GM12891 (cell line): ENCODE data around the gene PPP1R13L.
A peak's percentile ranks its signal among the peaks of the same experiment; 100 is the strongest.

Source experiments
- DNase-seq: peaks from one replicate; pipeline ENCODE4 v3.0.0; 2011; ENCODE audit warnings: low spot score; ENCODE audit not compliant: insufficient read length
- FAIRE-seq: peaks from 2 replicates; lab custom pipeline; 2011; peaks lifted over from hg19 to GRCh38; lab: Jason Lieb, UNC
- PAX5 ChIP-seq: IDR thresholded peaks from 2 replicates; pipeline ENCODE4 v1.6.1; 2011; ENCODE audit warnings: low read length, moderate library complexity, mild to moderate bottlenecking; ENCODE audit not compliant: insufficient read depth, severe bottlenecking
- POLR2A ChIP-seq: IDR thresholded peaks from 2 replicates; pipeline ENCODE4 v1.6.1; 2011; ENCODE audit warnings: low read depth, low read length, control low read depth
- POLR2AphosphoS5 ChIP-seq: IDR thresholded peaks from 2 replicates; pipeline ENCODE4 v1.6.1; 2011; ENCODE audit warnings: low read depth, low read length, control low read depth
- POU2F2 ChIP-seq: IDR thresholded peaks from 2 replicates; pipeline ENCODE4 v1.6.1; 2011; ENCODE audit warnings: low read depth, mild to moderate bottlenecking, control low read depth, low read length, moderate library complexity
- SPI1 ChIP-seq: IDR thresholded peaks from 2 replicates; pipeline ENCODE4 v1.6.1; 2011; ENCODE audit warnings: low read depth, low read length, control low read depth
- TAF1 ChIP-seq: IDR thresholded peaks from 2 replicates; pipeline ENCODE4 v1.6.1; 2011; ENCODE audit warnings: low read depth, low read length, control low read depth

The PPP1R13L gene

DNA sequence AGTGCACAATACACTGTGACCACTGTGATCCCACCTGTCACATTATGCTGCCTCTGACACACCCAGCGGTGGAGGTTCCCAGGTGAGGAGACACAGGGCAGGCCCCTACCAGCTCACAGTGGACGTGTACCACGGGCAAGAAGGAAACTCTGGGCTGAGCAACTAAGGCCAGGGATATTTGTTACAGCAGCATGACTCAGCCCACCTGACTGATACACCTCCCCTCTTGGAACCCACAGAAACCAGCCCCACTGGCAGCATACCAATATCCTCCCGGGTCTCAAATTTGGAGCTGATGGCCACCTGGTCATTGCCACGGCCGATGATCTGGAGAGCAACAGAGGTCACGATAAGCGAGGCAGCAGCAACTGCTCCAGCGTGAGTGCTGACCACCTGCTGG lies 49.5 kb downstream of the PPP1R13L start:
- no peak for FAIRE-seq
- TF ChIP-seq POLR2AphosphoS5 (no peak), SPI1 (no peak), TAF1 (no peak), POLR2A (no peak), PAX5 (no peak), POU2F2 (no peak)

DNA sequence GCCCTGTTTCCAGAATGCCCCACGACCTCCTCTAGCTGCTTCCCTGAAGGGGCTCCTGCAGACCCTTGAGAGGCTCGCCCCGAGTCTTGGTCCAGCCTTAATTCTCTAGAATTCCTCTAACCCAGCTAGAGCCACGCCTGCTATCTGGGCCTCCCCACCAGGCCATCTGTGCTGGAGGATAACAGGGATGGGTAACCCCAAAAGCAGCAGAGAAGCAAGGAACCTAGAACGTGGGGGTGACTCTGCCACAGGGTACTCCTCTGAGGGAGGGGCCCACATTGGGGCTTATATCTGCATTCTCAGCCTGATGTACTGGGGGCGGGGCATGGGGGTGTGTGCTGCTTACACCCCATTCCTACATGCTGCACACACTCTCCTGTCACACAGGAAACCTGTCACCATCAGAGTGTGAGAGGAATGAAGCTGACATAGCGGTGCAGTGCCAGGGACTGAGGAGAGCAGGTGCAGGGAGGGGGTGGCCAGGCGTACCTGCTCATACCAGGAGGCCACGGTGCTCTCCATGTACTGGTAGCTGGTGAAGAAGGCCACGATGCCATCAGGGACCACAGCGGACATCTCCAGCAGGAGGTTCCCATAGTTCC lies 50.5 kb downstream of the PPP1R13L start:
- no peak for TF ChIP-seq TAF1
- no peak for TF ChIP-seq PAX5
- no peak for FAIRE-seq
- no peak for DNase-seq

More for the DNA sequence above, 49.5 kb downstream of the PPP1R13L start:
- no peak for DNase-seq

DNA sequence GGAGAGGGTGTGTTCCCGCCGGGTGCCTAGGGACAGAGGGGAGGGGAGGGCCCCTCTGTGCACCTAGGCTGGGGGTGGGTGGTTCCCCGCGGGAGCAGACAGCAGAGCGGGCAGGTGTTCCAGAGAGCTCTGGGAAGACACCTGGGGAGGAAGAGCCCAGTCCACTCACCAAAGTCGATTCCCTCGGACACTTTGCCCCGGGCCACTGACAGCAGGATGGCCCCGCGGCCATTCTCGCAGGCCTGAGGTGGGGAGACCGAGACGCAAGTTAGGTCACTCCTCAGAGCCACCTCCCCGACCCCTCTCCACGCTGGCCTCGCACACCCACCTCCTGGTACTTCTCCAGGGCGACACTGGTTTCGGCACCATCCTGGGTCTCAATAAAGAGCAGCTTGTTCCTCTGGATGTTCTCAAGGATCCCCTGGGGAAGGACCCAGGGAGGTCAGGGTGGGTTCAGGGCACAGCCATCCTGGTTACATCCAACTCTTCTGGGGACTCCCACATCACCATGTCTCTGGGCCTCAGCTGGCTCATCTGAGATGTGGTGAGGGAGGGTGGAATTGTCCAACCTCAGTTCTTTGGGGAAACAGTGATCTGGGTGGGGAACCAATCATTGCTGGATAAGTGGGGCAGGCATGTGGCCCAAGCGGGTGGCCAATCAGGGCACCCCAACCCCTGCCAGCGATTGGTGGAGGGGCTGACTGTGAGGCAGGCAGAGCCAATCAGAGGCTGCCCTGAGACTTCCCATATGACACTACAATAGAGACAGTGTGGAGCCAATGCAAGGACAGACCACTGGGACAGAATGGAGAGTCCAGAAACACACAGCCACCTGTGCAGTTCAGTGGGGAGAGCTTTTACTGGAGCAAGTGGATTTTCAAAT lies 51.7 kb downstream of the PPP1R13L start:
- DNase-seq (peak; percentile 35), FAIRE-seq (no peak)
- no peak for TF ChIP-seq TAF1
- no peak for TF ChIP-seq POLR2AphosphoS5
- TF ChIP-seq POU2F2: no peak
- no peak for TF ChIP-seq SPI1
- no peak for TF ChIP-seq POLR2A
- TF ChIP-seq PAX5: no peak

DNA sequence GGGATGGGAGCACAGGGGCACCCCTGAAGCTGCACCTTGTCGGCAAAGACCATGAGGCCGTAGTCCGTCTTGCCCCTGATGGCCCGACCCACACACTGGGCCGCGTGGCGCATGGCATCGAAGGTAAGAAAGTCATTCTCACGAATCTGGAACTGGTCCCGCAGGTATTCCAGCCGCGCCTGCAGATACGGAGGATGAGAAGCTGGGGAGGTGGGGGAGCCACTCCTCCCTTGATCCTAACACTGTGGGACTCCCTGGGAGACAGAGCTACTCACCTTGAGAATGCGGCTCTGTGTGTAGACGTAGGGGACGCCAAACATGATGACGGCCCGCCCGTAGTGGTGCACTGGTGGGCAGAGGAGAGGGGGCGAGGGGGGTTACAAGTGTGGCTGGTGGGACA lies 52.4 kb downstream of the PPP1R13L start:
- DNase-seq (peak; percentile 22), FAIRE-seq (no peak)
- TF ChIP-seq POLR2AphosphoS5: no peak
- TF ChIP-seq POLR2A: no peak
- TF ChIP-seq SPI1: no peak
- TF ChIP-seq PAX5: no peak
- no peak for TF ChIP-seq POU2F2
- TF ChIP-seq TAF1: no peak

DNA sequence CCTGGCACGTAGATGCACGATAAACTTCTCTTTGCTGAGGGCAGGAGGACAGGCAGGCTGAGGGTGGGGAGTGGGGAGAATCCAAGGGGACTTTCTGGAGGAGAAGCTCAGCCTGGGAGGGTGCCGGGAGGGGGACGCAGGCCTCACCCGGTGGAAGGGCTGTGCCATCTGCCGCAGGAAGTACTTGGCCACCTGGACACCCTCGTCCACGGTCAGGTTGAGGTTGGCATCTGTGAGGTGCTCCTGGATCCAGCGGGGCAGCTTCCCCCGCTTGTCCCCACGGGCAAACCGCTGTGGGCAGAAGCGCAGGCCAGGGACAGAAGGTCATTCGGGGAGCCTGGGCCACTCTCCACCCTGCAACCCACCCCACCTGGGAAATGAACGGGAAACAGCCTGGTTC lies 52.8 kb downstream of the PPP1R13L start:
- no peak for FAIRE-seq
- TF ChIP-seq POLR2A (no peak), SPI1 (no peak), POU2F2 (no peak)
- DNase-seq: no peak

DNA sequence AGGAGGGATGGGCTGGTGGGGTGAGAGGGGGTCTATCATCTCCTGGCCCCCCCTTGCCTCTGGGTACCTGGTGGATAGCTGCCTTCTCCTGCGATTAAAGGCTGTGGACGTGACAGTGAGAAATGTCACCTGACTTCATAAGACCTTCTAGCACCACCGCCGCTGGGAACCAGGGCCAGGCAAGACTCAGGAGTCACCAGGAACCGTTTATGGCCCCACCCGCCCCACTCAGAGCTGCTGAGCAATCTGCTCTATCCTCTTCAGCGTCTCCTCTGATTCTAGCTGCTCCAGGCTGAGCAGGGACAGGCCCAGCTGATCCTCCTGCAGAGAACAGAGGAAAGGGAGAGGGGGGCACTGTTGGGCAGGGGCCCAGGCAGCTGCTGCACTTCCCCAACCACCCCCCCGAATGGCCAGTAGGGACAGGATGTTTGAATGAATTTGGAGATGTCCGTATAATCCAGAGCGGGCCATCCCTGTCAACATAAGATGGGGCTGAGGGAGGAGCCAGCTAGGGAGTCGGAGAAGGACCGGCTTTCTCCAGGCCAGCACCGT lies 53.4 kb downstream of the PPP1R13L start:
- FAIRE-seq (no peak), DNase-seq (no peak)
- TF ChIP-seq PAX5: no peak
- no peak for TF ChIP-seq POLR2A
- TF ChIP-seq TAF1: no peak
- TF ChIP-seq POLR2AphosphoS5: no peak
- TF ChIP-seq POU2F2: no peak

DNA sequence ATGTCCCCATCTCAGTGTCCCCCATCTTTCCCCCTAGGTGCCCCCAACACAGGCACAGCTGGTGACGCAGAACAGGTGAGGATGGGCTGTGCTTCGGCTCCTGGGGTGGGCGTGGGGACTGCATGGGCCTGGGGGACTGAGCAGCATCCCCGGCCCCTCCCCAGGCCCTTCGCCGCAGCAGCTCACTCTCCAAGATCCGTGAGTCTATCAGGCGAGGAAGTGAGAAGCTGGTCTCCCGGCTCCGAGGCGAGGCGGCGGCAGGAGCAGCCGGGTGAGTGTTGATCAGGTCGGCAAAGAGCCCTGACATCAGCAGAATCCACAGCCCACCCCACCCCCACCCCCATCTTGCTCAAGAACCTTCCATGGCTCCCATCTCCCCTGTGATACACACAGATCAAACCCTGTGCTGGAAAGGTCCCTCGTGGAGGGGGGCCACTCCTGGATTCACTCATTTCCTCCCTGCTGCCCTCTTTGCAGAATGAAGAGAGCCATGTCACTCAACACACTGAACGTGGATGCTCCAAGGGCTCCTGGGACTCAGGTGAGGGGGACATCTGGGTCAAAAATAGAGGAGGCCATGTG lies 54.3 kb downstream of the PPP1R13L start:
- DNase-seq (no peak), FAIRE-seq (no peak)
- TF ChIP-seq PAX5 (no peak), POLR2AphosphoS5 (no peak), TAF1 (no peak), SPI1 (no peak), POLR2A (no peak), POU2F2 (no peak)

DNA sequence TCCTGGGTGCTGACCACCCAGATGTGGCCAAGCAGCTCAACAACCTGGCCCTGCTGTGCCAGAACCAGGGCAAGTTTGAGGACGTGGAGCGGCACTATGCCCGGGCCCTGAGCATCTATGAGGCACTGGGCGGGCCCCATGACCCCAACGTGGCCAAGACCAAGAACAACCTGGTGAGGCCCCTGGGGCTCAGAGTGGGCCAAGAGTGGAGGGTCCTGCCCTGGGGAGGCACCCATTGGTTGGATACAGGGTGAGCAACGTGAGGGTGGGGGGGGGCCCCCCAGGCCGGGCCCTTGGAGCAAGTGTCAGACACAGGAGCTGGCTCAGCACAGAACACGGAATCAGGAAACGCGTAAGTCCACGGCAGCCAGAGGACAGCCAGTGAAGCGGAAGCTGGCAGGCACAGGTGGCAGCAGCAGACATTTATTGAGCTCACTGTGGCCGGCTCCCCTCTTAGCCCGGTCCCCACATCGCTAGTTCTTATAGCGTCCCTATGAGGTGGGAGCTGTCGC lies 55.4 kb downstream of the PPP1R13L start:
- no peak for TF ChIP-seq POU2F2
- TF ChIP-seq POLR2A: no peak
- TF ChIP-seq TAF1: no peak
- no peak for TF ChIP-seq PAX5
- no peak for TF ChIP-seq SPI1
- no peak for TF ChIP-seq POLR2AphosphoS5

DNA sequence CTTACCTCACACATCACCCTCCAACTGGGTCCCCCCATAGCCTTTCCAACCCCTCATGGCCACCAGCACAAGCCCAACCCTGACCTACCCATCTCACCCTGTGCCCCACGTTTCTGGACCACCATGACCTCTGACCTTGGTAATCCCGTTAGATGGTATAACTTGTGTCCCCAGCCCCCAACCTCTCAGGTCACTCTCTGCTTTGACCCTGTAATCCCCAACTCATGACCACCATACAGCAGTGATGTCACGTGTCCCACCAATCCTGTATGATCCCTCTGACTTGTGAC lies 55.8 kb downstream of the PPP1R13L start:
- FAIRE-seq: no peak
- no peak for DNase-seq

More for the DNA sequence above, 55.4 kb downstream of the PPP1R13L start:
- FAIRE-seq: no peak
- no peak for DNase-seq

More for the DNA sequence above, 55.8 kb downstream of the PPP1R13L start:
- TF ChIP-seq PAX5 (no peak), POLR2AphosphoS5 (no peak), TAF1 (no peak), POU2F2 (no peak), SPI1 (no peak), POLR2A (no peak)
